ENCODE results near the gene CLHC1.
"Not testable (repeated sequence)": the region's sequence is repeated elsewhere in the genome, so short reads cannot be mapped to it uniquely, and the experiment has no call there.

The CLHC1 gene

GRCh38 chr2:55231546-55232083 lies 478 bp downstream of the CLHC1 start:
- DNase-seq: no peak

GRCh38 chr2:55230551-55230950 lies 1.5 kb downstream of the CLHC1 start:
- no peak for DNase-seq

- DNase-seq: no peak
Observed at GRCh38 chr2:55229221-55229620, 2.9 kb downstream of the CLHC1 start.

- DNase-seq: no peak
Observed at GRCh38 chr2:55228226-55228563, 3.9 kb downstream of the CLHC1 start.

GRCh38 chr2:55227437-55228225 lies 4.5 kb downstream of the CLHC1 start:
- DNase-seq: not testable (repeated sequence)

- no peak for DNase-seq
Observed at GRCh38 chr2:55225481-55226020, 6.5 kb downstream of the CLHC1 start.

- no peak for DNase-seq
Observed at GRCh38 chr2:55224761-55225261, 7.3 kb downstream of the CLHC1 start.

- DNase-seq: no peak
Observed at GRCh38 chr2:55223958-55224760, 7.9 kb downstream of the CLHC1 start.

GRCh38 chr2:55213822-55214221 lies 18.3 kb downstream of the CLHC1 start:
- DNase-seq: no peak

- no peak for DNase-seq
Observed at GRCh38 chr2:55204950-55205349, 27.1 kb downstream of the CLHC1 start.

GRCh38 chr2:55204536-55204935 lies 27.6 kb downstream of the CLHC1 start:
- no peak for DNase-seq

- no peak for DNase-seq
Observed at GRCh38 chr2:55200416-55200815, 31.7 kb downstream of the CLHC1 start.

GRCh38 chr2:55196526-55196925 lies 35.6 kb downstream of the CLHC1 start:
- no peak for DNase-seq

GRCh38 chr2:55191888-55192287 lies 40.2 kb downstream of the CLHC1 start:
- DNase-seq: not testable (repeated sequence)

- DNase-seq: not testable (repeated sequence)
Observed at GRCh38 chr2:55186837-55187236, 45.3 kb downstream of the CLHC1 start.

GRCh38 chr2:55180374-55180773 lies 51.7 kb downstream of the CLHC1 start:
- DNase-seq: no peak

GRCh38 chr2:55176094-55176415 lies 56.0 kb downstream of the CLHC1 start:
- no peak for DNase-seq

- DNase-seq: peak; percentile 30
Observed at GRCh38 chr2:55175254-55176093, 56.6 kb downstream of the CLHC1 start.

- DNase-seq: no peak
Observed at GRCh38 chr2:55173438-55174054, 58.5 kb downstream of the CLHC1 start.

- no peak for DNase-seq
Observed at GRCh38 chr2:55169915-55170314, 62.2 kb downstream of the CLHC1 start.

- DNase-seq: no peak
Observed at GRCh38 chr2:55169359-55169758, 62.7 kb downstream of the CLHC1 start.
